Activated T-cell treated with anti-CD3 and anti-CD28 coated beads for 24 hours (primary cell): ENCODE measurements around the gene ZNF445.
"Not testable (repeated sequence)": the region's sequence is repeated elsewhere in the genome, so short reads cannot be mapped to it uniquely, and the experiment has no call there.

Source experiments
- DNase-seq: peaks from one replicate; pipeline ENCODE4 v3.0.0-alpha.2; 2020; ENCODE audit warnings: low read depth

The ZNF445 gene

DNA sequence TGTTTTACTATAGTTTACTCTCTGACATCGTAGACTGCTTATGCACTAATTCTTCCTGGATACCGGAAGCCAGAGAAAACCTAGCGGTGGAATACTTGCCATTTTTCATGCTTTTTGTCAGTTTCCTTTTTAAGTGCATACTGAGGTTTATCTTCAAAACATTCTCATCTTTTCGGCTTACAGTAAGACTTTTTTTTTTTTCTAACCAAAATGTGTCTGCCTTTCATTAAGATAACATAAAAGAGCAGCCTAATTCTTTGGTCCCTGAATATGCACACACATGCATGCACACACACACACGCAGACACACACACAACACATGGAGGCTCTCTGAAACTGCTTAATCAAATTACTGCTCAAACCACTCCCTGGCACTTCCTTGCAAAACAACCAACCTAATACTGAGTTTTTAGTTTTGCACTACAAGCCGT, 1.3 kb downstream of the ZNF445 start:
- no peak for DNase-seq

DNA sequence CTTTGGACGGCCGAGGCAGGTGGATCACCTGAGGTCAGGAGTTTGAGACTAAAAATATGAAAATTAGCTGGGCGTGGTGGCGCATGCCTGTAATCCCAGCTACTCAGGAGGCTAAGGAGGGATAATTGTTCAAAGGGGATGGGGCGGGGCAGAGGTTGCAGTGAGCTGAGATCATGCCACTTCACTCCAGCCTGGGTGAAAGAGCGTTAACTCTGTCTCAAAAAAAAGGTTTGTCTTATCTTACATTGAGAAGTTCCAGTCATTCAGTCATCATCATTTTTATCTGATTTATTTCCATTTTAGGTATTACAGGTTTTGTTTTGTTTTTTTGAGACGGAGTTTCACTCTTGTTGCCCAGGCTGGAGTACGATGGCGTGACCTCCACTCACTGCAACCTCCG, 2.6 kb downstream of the ZNF445 start:
- not testable (repeated sequence) for DNase-seq

DNA sequence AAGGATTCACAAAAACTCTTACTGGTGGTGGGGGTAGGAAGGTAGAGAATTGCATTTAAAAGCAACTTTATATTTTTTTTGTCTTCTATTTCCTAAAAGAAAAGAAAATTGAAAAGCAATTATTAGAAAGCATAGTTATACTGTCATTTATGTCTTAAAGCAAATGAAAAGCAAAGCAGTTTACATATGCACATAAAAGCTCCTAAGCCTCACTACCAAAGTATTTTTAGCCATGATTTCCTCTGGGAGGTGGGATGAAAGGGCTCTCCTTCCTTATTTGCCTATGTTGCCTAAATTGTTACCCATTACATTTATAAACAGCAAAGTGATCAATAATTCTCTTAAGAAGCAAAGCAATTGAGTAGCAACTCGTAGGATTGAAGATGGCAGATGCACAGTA, 7.0 kb downstream of the ZNF445 start:
- DNase-seq: no peak

DNA sequence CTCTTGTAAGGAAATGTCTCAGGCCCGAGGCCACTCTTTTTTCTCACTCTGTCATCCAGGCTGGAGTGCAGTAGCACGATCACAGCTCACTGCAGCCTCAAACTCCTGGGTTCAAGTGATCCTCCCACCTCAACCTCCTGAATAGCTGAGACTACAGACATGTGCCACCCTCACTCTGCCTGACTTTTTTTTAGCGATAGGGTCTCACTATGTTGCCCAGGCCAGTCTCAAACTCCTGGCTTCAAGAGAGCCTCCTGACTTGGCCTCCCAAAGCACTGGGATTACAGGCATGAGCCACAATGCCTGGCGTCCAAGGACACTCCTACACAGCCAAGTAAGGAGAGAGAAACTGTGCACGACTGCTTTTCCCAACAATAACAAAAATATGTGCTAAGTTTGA, 7.6 kb downstream of the ZNF445 start:
- DNase-seq: no peak

DNA sequence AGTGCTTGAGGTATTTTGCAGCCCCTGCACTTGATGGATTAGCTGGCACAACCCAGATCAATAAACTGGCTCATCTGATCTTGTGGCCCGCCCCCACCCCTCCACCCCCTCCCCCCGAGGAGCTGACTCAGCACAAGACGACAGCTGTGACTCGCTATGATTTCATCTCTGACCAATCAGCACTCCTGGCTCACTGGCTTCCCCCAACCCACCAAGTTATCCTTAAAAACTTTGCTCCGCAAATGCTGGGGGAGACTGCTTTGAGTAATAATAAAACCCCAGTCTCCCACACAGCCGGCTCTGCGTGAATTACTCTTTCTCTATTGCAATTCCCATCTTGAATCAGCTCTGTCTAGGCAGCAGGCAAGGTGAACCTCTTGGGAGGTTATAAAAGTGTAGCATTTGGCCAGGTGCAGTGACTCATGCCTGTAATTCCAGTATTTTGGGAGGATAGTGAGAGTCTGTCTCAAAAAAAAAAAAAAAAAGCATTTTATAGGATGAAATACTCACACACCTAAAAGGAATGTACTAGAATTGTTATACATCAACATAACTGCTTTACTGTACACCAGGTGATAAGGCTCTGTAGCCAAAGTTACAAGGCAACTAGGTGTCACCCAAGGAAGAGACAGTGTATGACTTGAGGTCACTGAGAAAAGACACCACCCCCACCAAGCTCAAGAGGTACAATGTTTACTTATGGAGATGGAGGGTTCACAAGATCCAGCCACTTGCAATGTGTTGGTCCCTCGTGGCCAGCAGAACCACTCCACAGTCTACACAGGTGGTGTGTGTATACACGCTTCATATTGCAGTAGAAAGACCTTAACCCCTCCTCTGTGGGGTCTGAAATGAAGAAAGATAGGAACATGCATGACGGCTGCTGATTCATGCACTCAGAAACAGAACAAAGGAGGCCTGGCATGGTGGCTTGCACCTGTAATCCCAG, 8.6 kb downstream of the ZNF445 start:
- peak; percentile 15 for DNase-seq

DNA sequence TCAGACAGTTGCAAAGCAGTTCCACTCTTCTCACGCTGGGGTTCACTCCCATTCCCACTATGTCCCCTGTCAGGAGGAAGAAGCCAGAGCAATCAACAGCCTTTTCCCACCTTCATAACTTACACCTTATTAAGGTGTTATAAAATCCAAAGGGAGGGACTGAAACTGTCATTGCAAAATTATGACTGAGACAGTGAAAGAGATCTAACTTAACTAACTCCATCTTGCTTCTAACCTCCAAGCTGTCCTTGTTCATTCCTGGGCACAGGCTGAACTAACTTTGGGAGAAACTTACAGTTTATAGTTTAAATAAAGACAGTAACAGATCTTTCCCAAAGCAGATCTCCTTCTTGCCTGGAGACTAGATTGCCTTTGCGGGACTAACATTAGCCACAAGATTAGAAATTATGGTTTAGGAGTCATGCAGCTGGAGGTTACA, 9.4 kb downstream of the ZNF445 start:
- not testable (repeated sequence) for DNase-seq

DNA sequence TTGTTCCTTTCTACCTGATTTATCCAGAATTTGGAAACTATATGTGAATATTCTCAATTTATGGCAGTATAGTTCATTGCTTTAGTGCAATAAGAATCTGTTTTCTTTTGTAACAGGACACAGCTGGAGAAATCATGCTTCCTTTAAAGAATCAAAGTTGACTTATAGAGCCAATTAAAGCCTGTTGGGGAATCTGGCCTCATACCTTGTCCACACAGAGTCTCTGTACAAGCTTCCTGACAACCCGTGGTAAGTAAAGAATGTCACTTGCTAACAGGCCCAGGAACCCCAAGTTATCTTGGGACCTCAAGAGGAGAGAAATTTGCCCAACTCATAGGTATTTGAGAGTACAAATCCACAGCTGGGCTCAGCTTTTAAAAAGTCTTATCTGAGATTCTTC, 10.2 kb downstream of the ZNF445 start:
- DNase-seq: no peak

DNA sequence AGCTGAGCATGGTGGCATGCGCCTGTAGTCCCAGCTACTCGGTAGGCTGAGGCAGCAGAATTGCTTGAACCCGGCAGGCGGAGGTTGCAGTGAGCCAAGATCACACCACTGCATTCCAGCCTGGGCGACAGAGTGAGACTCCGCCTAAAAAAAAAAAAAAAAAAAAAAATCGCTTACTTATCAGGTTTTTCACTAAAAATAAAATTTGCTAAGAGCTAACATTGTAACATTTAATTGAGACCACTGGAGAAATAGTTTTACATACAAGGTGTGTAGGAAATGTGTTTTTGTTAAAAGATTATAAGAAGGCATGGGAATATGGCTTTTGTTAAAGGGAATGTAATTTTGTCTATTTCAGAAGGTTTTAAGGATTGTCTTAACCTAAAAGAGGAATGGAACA, 12.6 kb downstream of the ZNF445 start:
- not testable (repeated sequence) for DNase-seq

DNA sequence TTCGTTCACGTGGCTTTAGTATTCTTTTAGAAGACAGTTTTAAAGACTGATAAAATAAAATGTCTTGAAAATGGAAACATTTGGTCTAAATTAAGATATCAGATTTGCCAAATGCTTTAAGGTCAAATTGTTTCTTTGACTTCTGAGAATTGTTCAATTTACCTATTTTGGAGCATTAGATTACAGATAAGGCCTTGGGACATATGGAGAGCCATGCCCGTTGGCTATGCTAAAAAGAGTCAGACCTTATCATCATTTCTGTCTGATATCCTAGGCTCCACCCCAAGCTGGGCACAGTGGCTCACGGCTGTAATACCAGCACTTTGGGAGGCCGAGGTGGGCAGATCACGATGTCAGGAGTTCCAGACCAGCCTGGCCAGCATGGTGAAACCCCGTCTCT, 13.0 kb downstream of the ZNF445 start:
- DNase-seq: no peak

DNA sequence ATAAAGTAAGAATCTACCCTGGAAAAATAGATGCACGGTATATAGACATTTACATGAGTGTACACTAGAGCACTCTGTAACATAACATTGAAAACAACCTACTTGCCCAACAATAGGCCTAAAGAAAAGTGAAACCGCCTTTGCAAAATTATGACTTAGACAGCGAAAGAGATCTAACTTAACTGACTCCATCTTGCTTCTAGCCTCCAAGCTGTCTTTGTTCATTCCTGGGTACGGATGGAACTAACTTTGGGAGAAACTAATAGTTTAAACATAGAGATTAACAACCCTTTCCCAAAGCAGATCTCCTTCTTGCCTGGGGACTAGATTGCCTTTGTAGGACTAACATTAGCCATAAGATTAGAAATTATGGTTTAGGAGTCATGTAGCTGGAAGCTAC, 17.4 kb downstream of the ZNF445 start:
- DNase-seq: not testable (repeated sequence)

DNA sequence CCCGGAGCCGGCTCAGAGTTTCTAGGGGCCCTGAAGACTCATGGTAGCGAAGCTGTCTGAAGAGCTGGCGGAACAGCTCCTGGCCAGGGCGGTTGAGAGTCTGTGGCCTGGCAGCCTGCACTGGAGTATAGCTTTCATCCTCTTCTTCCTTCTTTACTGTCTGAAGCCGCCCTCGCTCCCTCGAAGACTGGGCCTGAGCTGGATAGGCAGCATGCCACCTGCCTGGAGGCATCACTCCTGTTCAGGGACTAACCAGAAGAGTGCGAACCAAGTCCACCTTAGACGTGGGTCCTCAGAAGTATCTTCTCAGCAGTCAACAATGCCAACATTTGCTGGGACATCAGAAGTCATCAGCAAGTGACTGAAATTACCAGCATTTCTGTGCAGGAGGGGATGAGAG, 22.2 kb downstream of the ZNF445 start:
- DNase-seq: no peak

DNA sequence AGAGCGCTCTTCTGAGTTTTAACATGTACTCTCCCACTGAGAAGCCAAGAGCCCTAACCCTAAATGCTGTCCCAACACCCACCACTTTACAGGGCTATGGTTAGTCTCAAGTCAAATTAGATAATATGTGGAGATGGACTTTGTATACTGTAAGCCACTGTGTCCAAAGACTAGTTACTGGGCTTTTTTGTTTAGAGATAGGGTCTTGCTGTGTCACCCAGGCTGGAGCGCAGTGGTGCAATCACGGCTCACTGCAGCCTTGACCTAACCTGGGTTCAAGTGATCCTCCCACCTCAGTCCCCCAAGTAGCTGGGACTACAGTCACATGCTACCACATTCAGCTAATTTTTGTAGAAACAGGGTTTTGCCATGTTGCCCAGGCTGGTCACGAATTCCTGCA, 23.2 kb downstream of the ZNF445 start:
- no peak for DNase-seq

DNA sequence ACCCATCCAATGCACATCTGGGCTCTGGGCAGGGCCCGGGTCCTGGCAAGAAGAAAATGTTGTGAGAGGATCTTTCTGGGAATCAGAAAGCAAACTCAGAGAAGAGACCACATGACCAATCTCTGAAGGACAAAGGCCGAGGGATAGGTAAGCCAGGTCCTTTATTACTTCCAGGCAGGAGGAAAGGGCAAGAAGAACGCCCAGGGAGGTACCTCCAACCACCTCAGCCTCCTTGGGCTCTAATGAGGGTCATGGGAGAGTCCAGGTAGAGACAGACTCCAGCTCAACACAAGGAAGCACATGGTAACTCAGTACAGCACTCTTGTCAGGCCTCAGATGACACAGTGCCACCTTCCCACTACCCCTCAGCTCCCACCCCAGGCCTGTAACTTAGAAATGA, 26.0 kb downstream of the ZNF445 start:
- DNase-seq: no peak

DNA sequence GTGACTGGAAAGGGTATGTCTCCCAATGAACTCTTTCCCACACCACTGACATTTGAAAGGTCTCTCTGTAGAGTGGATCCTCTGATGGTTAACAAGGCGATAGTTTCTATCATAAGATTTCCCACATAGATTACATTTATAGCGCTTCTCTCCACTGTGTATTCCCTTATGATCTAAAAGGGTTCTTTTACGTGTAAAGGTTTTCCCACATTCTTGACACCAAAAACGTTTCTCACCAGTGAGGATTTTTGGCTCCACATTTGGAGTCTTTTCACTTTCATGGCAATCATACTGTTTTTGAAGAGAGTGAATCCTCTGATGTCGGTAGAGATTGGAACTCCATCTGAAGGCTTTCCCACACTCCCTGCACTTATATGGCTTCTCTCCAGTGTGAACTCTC, 30.5 kb downstream of the ZNF445 start:
- DNase-seq: no peak

DNA sequence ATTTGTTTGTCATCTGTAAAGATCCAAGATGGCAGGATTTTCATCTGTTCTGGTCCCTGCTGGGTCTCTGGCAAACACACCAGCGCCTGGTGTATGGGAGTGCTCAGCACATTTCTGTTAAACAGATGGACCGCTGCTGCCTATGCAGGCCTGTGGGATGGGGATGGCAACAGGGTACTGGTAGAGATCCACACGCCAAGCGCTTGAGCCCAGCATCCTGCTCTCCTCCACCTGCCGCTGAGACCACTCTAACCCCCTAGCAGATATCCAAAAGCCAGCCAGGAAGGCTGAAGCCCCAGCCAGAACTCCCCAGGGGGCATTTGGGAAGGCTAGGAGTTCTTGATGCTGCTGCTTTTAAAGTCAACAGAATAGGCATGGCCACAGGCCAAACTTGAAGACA, 31.7 kb downstream of the ZNF445 start:
- no peak for DNase-seq

DNA sequence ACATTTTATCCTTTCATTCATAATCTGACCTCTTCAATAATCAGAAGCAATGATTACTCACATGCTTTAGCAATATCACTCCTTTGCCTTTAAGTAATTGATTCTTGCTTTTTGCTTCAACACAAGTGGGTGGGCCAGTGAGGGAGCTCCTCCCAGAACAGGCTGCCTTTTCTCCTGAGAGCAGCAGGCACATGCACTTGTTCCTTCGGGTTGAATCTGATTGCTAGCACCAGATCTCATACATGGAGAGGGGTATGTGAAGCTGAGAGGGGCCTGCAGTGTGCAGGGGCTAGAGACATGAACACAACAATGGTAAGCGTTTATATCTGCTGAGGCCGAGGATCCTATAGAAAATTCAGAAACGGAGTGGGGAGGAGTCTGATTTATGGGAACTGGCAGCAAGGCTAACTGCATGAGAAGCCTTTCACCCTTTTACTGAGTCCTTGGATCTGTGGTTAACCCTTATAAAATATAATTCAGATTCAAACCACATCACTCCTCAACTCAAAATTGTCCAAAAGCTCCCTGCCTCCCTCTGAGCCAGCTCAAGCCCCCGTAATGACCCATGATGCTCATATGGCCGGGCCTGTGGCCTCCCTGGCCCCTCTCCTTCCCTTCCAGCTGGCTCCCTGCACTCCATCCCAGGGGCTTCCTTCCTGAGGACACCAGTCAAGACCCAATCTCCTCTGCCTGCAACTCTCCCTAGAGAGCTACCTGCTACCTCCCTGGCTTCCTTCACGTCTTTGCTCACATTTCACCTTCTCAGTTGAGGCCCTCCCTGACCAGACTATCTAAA, 32.4 kb downstream of the ZNF445 start:
- no peak for DNase-seq

DNA sequence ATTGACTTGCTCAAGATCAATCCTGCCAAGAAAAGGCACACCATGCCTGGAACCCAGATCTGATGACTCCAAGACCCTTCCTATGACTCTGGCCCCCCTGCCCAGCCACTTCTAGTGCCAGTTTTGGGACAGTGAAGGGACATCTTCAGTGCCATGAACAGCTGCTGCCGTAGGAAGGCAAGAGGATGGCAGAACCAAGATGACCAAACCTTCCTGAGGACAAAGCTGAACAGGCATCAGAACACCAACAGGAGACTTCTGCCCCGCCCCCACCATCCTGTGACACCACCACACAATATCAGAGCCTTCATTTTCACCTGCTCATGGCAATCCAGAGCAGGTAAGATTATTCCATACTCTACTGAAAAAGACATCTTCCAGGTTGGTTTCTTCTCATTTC, 33.0 kb downstream of the ZNF445 start:
- no peak for DNase-seq

DNA sequence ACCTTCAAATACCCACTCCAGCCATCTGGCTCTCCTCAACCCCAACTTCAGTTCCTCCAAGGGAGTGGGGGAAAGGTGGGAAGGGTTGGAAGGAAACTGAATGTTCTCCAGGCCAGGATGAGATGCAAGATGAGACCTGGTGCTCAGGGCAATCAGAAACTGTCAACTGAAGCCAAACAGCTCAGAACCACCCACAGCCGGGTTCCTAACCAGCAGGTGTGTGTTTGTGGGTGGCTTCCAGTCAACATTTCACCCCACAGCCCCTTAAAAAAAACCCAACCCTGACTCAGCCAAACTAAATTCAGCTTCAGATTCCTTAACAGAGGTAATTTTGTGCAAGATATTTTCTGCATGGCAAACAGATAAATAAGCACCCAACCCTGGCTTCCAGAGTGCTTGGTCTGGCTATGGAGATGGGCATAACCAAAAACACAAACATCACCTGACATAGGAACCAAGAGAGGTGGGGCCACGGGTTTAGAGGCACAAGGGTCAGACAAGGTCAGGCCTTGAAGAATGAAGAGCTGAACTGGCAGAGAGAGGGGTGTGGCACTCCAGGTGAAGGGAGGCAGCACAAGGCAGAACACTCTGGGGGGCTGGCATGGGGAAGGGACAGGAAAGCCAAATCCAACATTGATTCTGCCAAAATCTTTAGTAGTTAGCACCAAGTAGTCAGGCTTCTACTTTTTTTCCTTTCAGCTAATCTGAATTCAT, 34.7 kb downstream of the ZNF445 start:
- DNase-seq: peak; percentile 2

DNA sequence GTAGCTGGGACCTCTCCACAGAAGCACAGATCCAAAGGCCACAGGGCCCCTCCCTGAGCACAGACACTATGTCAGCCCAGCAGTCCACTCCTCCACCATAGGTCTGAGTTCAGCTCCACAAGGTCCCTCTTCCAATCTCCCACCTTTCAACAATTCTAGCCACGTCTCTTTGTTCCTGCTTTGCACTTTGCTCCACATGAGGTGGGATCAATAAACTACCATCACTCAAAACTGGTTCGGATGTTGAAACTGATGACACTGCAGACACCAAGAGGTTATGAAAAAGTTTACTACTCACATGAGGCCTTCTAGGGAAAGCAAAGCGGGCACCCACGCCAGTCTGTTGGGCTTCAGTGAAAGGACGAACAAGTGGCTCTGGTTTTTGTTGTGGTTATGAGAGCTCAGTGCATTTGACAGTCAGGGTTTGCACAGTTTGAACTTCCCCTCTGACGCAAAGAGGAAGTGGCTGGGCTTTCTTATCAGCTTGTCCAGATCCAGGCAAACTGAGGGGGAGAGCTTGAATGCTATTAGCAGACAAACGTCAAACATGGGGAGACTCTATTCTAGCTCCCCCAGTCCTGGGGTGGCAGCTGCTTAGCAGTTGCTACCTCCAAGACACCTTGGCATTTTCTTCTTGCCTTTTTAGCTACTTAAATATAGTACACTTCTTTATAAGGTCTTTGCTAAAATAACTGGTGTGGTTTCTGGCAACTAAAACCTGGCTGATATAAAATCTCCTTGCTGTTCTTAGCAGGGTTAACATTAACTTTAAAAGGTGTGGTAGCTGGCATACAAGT, 37.8 kb downstream of the ZNF445 start:
- DNase-seq: peak; percentile 56

DNA sequence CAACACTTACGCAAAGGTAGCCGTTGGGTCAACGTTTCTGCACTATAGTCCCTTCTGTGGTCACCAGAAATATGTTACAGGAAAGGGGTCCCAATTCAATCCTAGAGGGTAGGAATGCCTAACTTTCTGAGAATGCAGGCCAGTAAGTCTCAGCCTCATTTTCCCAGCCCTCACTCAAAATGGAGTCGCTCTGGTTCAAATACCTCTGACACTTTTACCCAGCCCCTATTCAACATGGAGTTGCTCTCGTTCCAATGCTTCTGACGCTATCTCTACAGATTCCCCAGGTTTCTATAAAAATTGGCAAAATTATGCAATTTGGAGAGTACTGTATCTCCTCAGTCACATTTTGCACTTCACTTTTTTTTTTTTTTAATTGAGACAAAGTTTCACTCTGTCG, 39.7 kb downstream of the ZNF445 start:
- DNase-seq: no peak

DNA sequence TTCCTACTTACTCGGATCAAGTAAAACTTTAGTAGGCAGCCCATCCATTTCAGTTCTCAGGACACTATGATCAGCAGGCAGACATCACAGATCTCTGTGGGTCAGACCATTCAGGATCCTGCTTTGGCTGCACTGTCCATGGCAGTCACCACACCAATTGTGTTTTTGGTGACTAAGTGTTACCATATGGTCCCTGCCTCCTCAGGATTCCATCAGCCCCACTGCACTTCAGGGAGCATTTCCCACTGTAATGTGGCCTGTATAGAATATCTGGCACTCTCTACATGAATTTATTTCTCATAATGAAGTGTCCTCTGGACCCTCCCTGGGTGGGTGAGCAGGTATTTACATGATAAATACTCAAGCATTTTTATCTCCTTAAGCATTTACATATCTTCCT, 41.3 kb downstream of the ZNF445 start:
- DNase-seq: no peak
